ENCODE data around the gene SHF.

Gene SHF

GRCh38 chr15:45150997-45151396 lies 36.8 kb downstream of the SHF start:
- TF ChIP-seq CTCF (IDR thresholded peaks at IDR 0.05; ENCODE audit: low read depth, low read length) = no peak

GRCh38 chr15:45150481-45150880 lies 37.3 kb downstream of the SHF start:
- TF ChIP-seq CTCF (IDR thresholded peaks at IDR 0.05; ENCODE audit: low read depth, low read length) = no peak
- no peak for DNase-seq (ENCODE audit: extremely low read depth, low read depth)

More at GRCh38 chr15:45150997-45151396, 36.8 kb downstream of the SHF start:
- no peak for DNase-seq (ENCODE audit: extremely low read depth, low read depth)

GRCh38 chr15:45149060-45149459 lies 38.7 kb downstream of the SHF start:
- TF ChIP-seq CTCF (IDR thresholded peaks at IDR 0.05; ENCODE audit: low read depth, low read length) = no peak
- no peak for DNase-seq (ENCODE audit: extremely low read depth, low read depth)

GRCh38 chr15:45148076-45149059 lies 39.4 kb downstream of the SHF start:
- no peak for TF ChIP-seq CTCF (IDR thresholded peaks at IDR 0.05; ENCODE audit: low read depth, low read length)
- no peak for DNase-seq (ENCODE audit: extremely low read depth, low read depth)

- TF ChIP-seq CTCF (IDR thresholded peaks at IDR 0.05; ENCODE audit: low read depth, low read length) = no peak
- DNase-seq (ENCODE audit: extremely low read depth, low read depth) = no peak
Measured at GRCh38 chr15:45147606-45148005, 40.2 kb downstream of the SHF start.

GRCh38 chr15:45146405-45146804 lies 41.4 kb downstream of the SHF start:
- TF ChIP-seq CTCF (IDR thresholded peaks at IDR 0.05; ENCODE audit: low read depth, low read length) = no peak
- DNase-seq (ENCODE audit: extremely low read depth, low read depth) = no peak

GRCh38 chr15:45144775-45145174 lies 43.0 kb downstream of the SHF start:
- DNase-seq (ENCODE audit: extremely low read depth, low read depth) = no peak
- TF ChIP-seq CTCF (IDR thresholded peaks at IDR 0.05; ENCODE audit: low read depth, low read length) = no peak

Measured in AG09319 (cell line).